Measurements from ENCODE around the gene FGL2. TPM values are rescaled to one million over a fixed set of nuclear protein-coding genes. Genes with fewer than 3 reads are reported as not detected.
"Not testable (repeated sequence)": the region's sequence is repeated elsewhere in the genome, so short reads cannot be mapped to it uniquely, and the experiment has no call there.

The FGL2 gene
- total RNA-seq, 2 donors from 2014 or later: 6.4 to 34.0 TPM

- H3K27me3 ChIP-seq: no peaks in the 10 kb centered on the region
- H3K4me3 ChIP-seq: no peak overlapping the region
- peak overlapping the region; percentile 47 for H3K27ac ChIP-seq
- H3K4me1 ChIP-seq: no peaks in the 10 kb centered on the region
- H3K9me3 ChIP-seq: no peaks in the 10 kb centered on the region
- no peaks in the 10 kb centered on the region for H3K36me3 ChIP-seq
- intact Hi-C loops (cut with DNase I): no loop called here
- H3K9ac ChIP-seq (ENCODE audit: low read depth in 2 of 2, low read length in 2 of 2): no peak overlapping the region
- DNase-seq: no peak
- TF ChIP-seq CTCF (IDR thresholded peaks at IDR 0.05): no peak
Observed at GRCh38 chr7:77238703-77239136, 39.1 kb upstream of the FGL2 start.

- Histone ChIP-seq H3K4me3 (no peak overlapping the region), H3K4me1 (no peaks in the 10 kb centered on the region), H3K9me3 (no peaks in the 10 kb centered on the region), H3K27me3 (no peaks in the 10 kb centered on the region), H3K27ac (no peak overlapping the region), H3K36me3 (no peaks in the 10 kb centered on the region), H3K9ac (ENCODE audit: low read depth in 2 of 2, low read length in 2 of 2) (no peak overlapping the region)
- no peak for TF ChIP-seq CTCF (IDR thresholded peaks at IDR 0.05)
- no peak for DNase-seq
- intact Hi-C loops (cut with DNase I): no loop called here
Observed at GRCh38 chr7:77235276-77235675, 35.7 kb upstream of the FGL2 start.

GRCh38 chr7:77232467-77232866, 32.8 kb upstream of the FGL2 start:
- Histone ChIP-seq H3K4me1 (no peaks in the 10 kb centered on the region), H3K36me3 (no peaks in the 10 kb centered on the region), H3K9me3 (no peaks in the 10 kb centered on the region), H3K9ac (ENCODE audit: low read depth in 2 of 2, low read length in 2 of 2) (no peak overlapping the region), H3K27ac (no peak overlapping the region), H3K4me3 (no peak overlapping the region), H3K27me3 (no peaks in the 10 kb centered on the region)
- DNase-seq: no peak
- intact Hi-C loops (cut with DNase I): no loop called here
- no peak for TF ChIP-seq CTCF (IDR thresholded peaks at IDR 0.05)

GRCh38 chr7:77228795-77229194, 29.2 kb upstream of the FGL2 start:
- intact Hi-C loops (cut with DNase I): not testable (repeated sequence)

GRCh38 chr7:77226357-77226839, 26.8 kb upstream of the FGL2 start:
- Histone ChIP-seq H3K4me3 (no peak overlapping the region), H3K27me3 (no peaks in the 10 kb centered on the region), H3K9ac (ENCODE audit: low read depth in 2 of 2, low read length in 2 of 2) (no peak overlapping the region), H3K36me3 (no peaks in the 10 kb centered on the region), H3K4me1 (no peaks in the 10 kb centered on the region), H3K27ac (peak overlapping the region; percentile 9), H3K9me3 (no peaks in the 10 kb centered on the region)
- no peak for DNase-seq
- intact Hi-C loops (cut with DNase I): no loop called here
- TF ChIP-seq CTCF (IDR thresholded peaks at IDR 0.05): no peak

More at GRCh38 chr7:77228795-77229194, 29.2 kb upstream of the FGL2 start:
- not testable (repeated sequence) for DNase-seq; H3K27me3 ChIP-seq; H3K4me1 ChIP-seq; H3K9me3 ChIP-seq; H3K36me3 ChIP-seq; H3K4me3 ChIP-seq; H3K27ac ChIP-seq; H3K9ac ChIP-seq (ENCODE audit: low read depth in 2 of 2, low read length in 2 of 2)

- Histone ChIP-seq H3K27me3 (no peaks in the 10 kb centered on the region), H3K4me3 (no peak overlapping the region), H3K9ac (ENCODE audit: low read depth in 2 of 2, low read length in 2 of 2) (no peak overlapping the region), H3K9me3 (no peaks in the 10 kb centered on the region), H3K27ac (no peak overlapping the region), H3K4me1 (no peaks in the 10 kb centered on the region), H3K36me3 (no peaks in the 10 kb centered on the region)
- DNase-seq: no peak
- TF ChIP-seq CTCF (IDR thresholded peaks at IDR 0.05): no peak
- intact Hi-C loops (cut with DNase I): no loop called here
Observed at GRCh38 chr7:77223261-77223660, 23.6 kb upstream of the FGL2 start.
